IgD-negative memory B cell (primary cell): Measurements from ENCODE around the gene KLHL12. TPM values are rescaled to one million over a fixed set of nuclear protein-coding genes. Genes with fewer than 3 reads are reported as not detected.
A peak's percentile ranks its signal among the peaks of the same experiment; 100 is the strongest.
"Not testable (repeated sequence)": the region's sequence is repeated elsewhere in the genome, so short reads cannot be mapped to it uniquely, and the experiment has no call there.

Experiments
- H3K27ac Mint-ChIP-seq, 3 donors: one replicate each; pipeline ENCODE4 v1.8.0; 2020 to 2022; ENCODE audit warnings: mild to moderate bottlenecking in 3 of 3, mixed read lengths in 3 of 3, moderate library complexity in 1 of 3
- H3K27me3 Mint-ChIP-seq: one replicate; pipeline ENCODE4 v1.8.0; 2021; ENCODE audit warnings: mixed read lengths
- H3K36me3 Mint-ChIP-seq: one replicate; pipeline ENCODE4 v1.8.0; 2020; ENCODE audit warnings: mild to moderate bottlenecking, mixed read lengths
- H3K4me1 Mint-ChIP-seq, 3 donors: one replicate each; pipeline ENCODE4 v1.8.0; 2020 to 2022; ENCODE audit warnings: mixed read lengths in 3 of 3, mild to moderate bottlenecking in 1 of 3
- H3K4me3 Mint-ChIP-seq, 4 donors: one replicate each; pipeline ENCODE4 v1.8.0; 2020 to 2022; ENCODE audit warnings: mild to moderate bottlenecking in 4 of 4, mixed read lengths in 4 of 4, moderate library complexity in 3 of 4
- H3K9me3 Mint-ChIP-seq, 3 donors: one replicate each; pipeline ENCODE4 v1.8.0; 2020 to 2021; ENCODE audit warnings: mixed read lengths in 3 of 3, mild to moderate bottlenecking in 1 of 3
- polyA plus RNA-seq: library from polyadenylated mRNA; unstranded; fragments of 300-500 nt; fragmentation: Illumina TruSeq; gene quantifications from one replicate; pipeline ENCODE4 v1.2.3, GENCODE V29; 2021

KLHL12 gene
- polyA plus RNA-seq, 1 donor from 2014 or later, result 15.3 TPM

- peaks cover 4% of the 10 kb centered on the region for H3K27me3 Mint-ChIP-seq
- no peak overlapping the region for H3K27ac Mint-ChIP-seq
- no peak overlapping the region for H3K4me3 Mint-ChIP-seq
Measured at GRCh38 chr1:202934755-202935154, 7.7 kb upstream of the KLHL12 start.

GRCh38 chr1:202932476-202932875 lies 5.4 kb upstream of the KLHL12 start:
- Mint-ChIP-seq H3K27ac (no peak overlapping the region), H3K27me3 (peaks cover 4% of the 10 kb centered on the region), H3K36me3 (no peaks in the 10 kb centered on the region), H3K4me3 (no peak overlapping the region), H3K9me3 (peaks cover 2 to 3% (median 2%) of the 10 kb centered on the region in 3 donors), H3K4me1 (peaks cover 0 to 6% (median 0%) of the 10 kb centered on the region in 3 donors)

More at GRCh38 chr1:202934755-202935154, 7.7 kb upstream of the KLHL12 start:
- Mint-ChIP-seq H3K4me1 (peaks cover 0 to 6% (median 0%) of the 10 kb centered on the region in 3 donors), H3K36me3 (no peaks in the 10 kb centered on the region), H3K9me3 (peaks cover 2 to 3% (median 2%) of the 10 kb centered on the region in 3 donors)

DNA sequence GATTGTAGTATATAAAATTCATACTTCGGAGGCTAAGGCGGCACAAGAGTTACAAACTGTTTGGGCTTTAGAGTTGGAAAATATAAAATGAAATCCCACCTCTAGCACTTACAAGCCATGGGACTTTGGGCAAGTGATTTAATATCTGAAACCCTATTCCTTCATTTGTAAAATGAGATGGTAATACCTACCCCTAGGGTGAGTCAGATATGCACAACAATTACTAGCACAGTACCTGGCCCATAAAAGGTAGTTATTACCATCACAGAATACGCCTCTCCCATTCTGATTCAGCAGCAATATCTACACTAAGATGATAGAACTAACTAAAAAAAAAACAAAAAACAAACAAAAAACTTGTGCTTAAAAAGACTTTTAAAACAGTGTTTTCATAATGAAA lies 3.5 kb downstream of the KLHL12 start:
- Mint-ChIP-seq H3K9me3 (no peaks in the 10 kb centered on the region), H3K27ac (no peak overlapping the region), H3K27me3 (no peaks in the 10 kb centered on the region), H3K4me3 (peak overlapping the region in 1 of 4 donors; percentile 22), H3K36me3 (no peaks in the 10 kb centered on the region), H3K4me1 (peaks cover 13 to 19% (median 14%) of the 10 kb centered on the region in 3 donors)

GRCh38 chr1:202919615-202920014 lies 7.4 kb downstream of the KLHL12 start:
- H3K27ac Mint-ChIP-seq, result no peak overlapping the region
- no peaks in the 10 kb centered on the region for H3K9me3 Mint-ChIP-seq
- no peak overlapping the region for H3K4me3 Mint-ChIP-seq
- H3K27me3 Mint-ChIP-seq, result no peaks in the 10 kb centered on the region
- H3K36me3 Mint-ChIP-seq, result no peaks in the 10 kb centered on the region
- peaks cover 0 to 13% (median 7%) of the 10 kb centered on the region in 3 donors for H3K4me1 Mint-ChIP-seq

DNA sequence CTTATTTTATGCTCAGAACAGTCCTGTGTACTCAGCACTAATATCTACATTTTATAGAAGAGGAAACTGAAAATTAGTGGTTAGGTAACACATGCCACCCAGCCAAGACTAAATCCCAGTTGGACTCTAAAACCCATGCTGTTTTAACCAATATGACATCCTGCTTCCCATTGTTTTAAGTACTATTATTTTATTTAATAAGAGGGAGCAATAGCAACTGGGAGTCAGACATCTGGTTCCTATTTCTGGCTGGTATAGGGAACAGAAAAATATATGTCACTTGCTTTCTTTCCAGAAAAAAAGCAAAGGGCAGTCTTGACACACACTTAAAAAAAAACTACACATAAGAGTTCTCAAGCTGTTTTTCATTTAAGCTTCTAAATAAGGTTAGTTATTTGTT lies 11.9 kb downstream of the KLHL12 start:
- Mint-ChIP-seq H3K4me3 (no peak overlapping the region), H3K27me3 (no peaks in the 10 kb centered on the region), H3K36me3 (peaks cover 8% of the 10 kb centered on the region), H3K9me3 (no peaks in the 10 kb centered on the region), H3K27ac (no peak overlapping the region), H3K4me1 (peaks cover 0 to 7% (median 7%) of the 10 kb centered on the region in 3 donors)

DNA sequence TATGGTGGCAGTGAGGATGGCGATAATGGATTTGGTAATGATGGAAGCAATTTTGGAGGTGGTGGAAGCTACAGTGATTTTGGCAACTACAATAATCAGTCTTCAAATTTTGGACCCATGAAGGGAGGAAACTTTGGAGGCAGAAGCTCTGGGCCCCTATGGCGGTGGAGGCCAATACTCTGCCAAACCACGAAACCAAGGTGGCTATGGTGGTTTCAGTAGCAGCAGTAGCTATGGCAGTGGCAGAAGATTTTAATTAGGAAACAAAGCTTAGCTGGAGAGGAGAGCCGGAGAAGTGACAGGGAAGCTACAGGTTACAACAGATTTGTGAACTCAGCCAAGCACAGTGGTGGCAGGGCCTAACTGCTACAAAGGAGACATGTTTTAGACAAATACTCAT lies 14.6 kb downstream of the KLHL12 start:
- Mint-ChIP-seq H3K36me3 (peaks cover 12% of the 10 kb centered on the region), H3K27ac (peak overlapping the region in 1 of 3 donors; percentile 29), H3K4me3 (peak overlapping the region in 1 of 4 donors; percentile 65)
- not testable (repeated sequence) for H3K9me3 Mint-ChIP-seq, H3K4me1 Mint-ChIP-seq, H3K27me3 Mint-ChIP-seq

DNA sequence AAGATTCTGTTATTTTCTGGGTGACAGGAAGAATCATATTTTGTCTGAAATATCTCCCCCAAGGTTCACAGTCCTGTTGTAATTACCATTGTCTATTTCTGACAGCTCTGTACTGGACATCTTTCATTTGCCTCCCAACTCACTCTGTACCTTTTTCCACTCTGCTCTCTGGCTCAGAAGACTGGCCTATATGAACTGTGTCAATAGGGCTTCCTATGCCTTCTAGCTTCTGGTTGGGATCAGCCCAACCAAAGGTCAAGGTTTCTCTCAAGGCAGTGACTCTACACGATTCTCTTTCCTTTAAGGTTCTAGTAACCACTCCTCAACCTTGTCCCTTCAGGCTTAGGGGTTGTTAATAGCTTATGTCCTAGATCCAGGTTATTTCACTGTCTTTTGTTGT lies 17.5 kb downstream of the KLHL12 start:
- Mint-ChIP-seq H3K9me3 (no peaks in the 10 kb centered on the region), H3K4me3 (no peak overlapping the region), H3K27me3 (no peaks in the 10 kb centered on the region), H3K4me1 (peaks cover 0 to 1% (median 0%) of the 10 kb centered on the region in 3 donors), H3K36me3 (peaks cover 12% of the 10 kb centered on the region), H3K27ac (no peak overlapping the region)

- peaks cover 12% of the 10 kb centered on the region for H3K36me3 Mint-ChIP-seq
- H3K4me3 Mint-ChIP-seq, result no peak overlapping the region
- H3K27ac Mint-ChIP-seq, result no peak overlapping the region
- no peaks in the 10 kb centered on the region for H3K27me3 Mint-ChIP-seq
- H3K9me3 Mint-ChIP-seq, result no peaks in the 10 kb centered on the region
- peaks cover 0 to 1% (median 0%) of the 10 kb centered on the region in 3 donors for H3K4me1 Mint-ChIP-seq
Measured at GRCh38 chr1:202908998-202909397, 18.0 kb downstream of the KLHL12 start.

DNA sequence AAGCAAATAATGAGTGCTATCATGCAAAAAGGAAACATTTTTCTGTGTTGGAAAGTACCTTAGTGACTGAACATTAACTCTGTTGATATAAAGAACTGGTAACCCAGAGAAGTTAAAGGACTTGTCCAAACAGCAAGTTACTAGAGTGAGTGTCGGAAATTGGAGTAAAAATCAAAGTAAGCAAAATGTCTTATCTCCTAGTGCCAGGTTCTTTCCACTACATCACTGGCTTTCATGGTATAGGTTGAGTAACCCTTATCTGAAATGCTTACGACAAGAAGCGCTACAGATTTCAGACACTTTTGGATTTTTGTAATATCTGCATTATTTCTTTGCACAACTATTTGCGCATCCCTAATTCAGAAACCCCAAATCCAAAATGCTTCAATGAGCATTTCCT lies 21.7 kb downstream of the KLHL12 start:
- H3K36me3 Mint-ChIP-seq, result peaks cover 5% of the 10 kb centered on the region
- H3K4me1 Mint-ChIP-seq, result no peaks in the 10 kb centered on the region
- no peaks in the 10 kb centered on the region for H3K9me3 Mint-ChIP-seq
- H3K4me3 Mint-ChIP-seq, result no peak overlapping the region
- H3K27me3 Mint-ChIP-seq, result no peaks in the 10 kb centered on the region
- H3K27ac Mint-ChIP-seq, result no peak overlapping the region

- not testable (repeated sequence) for H3K36me3 Mint-ChIP-seq, H3K27me3 Mint-ChIP-seq, H3K4me3 Mint-ChIP-seq, H3K9me3 Mint-ChIP-seq, H3K4me1 Mint-ChIP-seq, H3K27ac Mint-ChIP-seq
Measured at GRCh38 chr1:202903808-202904207, 23.2 kb downstream of the KLHL12 start.

GRCh38 chr1:202901555-202901954 lies 25.5 kb downstream of the KLHL12 start:
- Mint-ChIP-seq H3K36me3 (peaks cover 3% of the 10 kb centered on the region), H3K9me3 (no peaks in the 10 kb centered on the region), H3K4me3 (no peak overlapping the region), H3K4me1 (peaks cover 0 to 2% (median 2%) of the 10 kb centered on the region in 3 donors), H3K27me3 (no peaks in the 10 kb centered on the region), H3K27ac (no peak overlapping the region)

GRCh38 chr1:202892501-202892900 lies 34.5 kb downstream of the KLHL12 start:
- H3K27ac Mint-ChIP-seq, result no peak overlapping the region
- H3K27me3 Mint-ChIP-seq, result no peaks in the 10 kb centered on the region
- no peaks in the 10 kb centered on the region for H3K9me3 Mint-ChIP-seq
- no peak overlapping the region for H3K4me3 Mint-ChIP-seq
- peaks cover 4% of the 10 kb centered on the region for H3K36me3 Mint-ChIP-seq
- peaks cover 11 to 13% (median 12%) of the 10 kb centered on the region in 3 donors for H3K4me1 Mint-ChIP-seq

DNA sequence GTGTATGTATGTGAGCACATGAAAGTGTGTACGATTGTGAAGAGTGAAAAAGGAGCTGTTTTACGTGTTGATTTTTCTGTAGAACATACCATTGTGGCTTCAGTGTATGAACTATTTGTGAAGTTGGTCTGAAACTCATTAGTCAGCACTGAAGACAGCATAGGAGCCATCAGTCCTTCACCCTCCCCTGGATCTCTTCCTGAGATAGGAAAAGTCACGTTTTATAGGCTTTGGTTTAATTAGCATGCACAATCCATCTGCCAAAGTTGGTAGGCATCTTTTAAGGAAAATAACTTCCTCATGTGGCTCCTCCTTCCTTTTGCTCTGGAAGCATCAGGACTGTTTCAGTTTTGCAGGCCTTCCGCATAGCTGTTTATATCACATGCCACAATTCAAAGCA lies 36.6 kb downstream of the KLHL12 start:
- peaks cover 1% of the 10 kb centered on the region for H3K36me3 Mint-ChIP-seq
- H3K27ac Mint-ChIP-seq, result peak overlapping the region in 1 of 3 donors; percentile 92
- no peaks in the 10 kb centered on the region for H3K27me3 Mint-ChIP-seq
- peaks cover 12 to 13% (median 12%) of the 10 kb centered on the region in 3 donors for H3K4me1 Mint-ChIP-seq
- H3K4me3 Mint-ChIP-seq, result peak overlapping the region in 1 of 4 donors; percentile 89
- no peaks in the 10 kb centered on the region for H3K9me3 Mint-ChIP-seq

DNA sequence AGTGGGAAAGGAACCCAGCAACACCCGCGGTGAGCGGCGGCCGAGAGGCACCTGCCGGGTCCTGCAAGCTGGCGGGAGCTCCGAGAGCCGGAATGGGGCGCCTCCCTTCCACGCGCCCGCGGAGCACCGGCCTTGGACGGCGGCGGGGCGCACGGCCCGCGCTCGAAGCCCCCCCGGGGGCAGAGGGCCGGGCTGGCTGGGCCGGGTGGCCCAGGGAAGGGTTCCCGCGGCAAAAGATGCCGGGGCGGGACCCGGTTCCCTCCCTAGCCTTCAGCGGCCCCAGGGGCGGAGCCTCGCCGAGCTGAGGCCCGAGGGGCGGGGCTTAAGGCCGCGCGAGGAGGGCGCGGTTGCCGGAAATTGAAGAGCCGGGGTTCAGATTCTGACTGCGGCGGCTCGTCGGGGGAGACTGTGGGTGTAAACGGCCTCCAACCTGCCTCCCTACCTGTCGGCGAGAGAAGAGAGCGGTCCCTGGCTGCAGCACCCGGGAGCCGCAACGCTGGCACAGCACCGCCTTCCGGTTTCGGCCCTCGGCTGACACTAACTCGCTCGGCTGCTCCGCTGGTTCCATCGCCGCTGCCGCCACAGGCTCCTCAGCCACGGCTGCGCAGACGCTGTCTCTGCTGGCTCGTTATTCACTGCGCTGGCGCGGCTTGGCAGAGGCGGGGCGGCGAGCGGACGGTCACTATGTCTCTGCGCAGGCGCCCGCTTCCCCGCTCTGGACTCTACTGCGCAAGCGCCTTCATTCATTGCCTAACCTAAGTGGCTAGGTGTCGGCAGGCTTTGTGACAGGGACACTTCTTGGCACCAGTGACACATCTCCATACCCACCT lies 38.3 kb downstream of the KLHL12 start, which contains the start of gene RABIF:
Gene RABIF (minus strand): TSS at position 619 of the 830 bp plus-strand sequence. CDS start 51 bp downstream, at position 568.
- Mint-ChIP-seq H3K9me3 (no peaks in the 10 kb centered on the region), H3K27me3 (no peaks in the 10 kb centered on the region), H3K27ac (peak within 1 kb of the TSS; percentile 92 to 98 (median 95)), H3K36me3 (peaks cover 1% of the 10 kb centered on the region), H3K4me1 (peaks cover 12 to 16% (median 12%) of the 10 kb centered on the region in 3 donors), H3K4me3 (peak within 1 kb of the TSS; percentile 89 to 98 (median 93))

DNA sequence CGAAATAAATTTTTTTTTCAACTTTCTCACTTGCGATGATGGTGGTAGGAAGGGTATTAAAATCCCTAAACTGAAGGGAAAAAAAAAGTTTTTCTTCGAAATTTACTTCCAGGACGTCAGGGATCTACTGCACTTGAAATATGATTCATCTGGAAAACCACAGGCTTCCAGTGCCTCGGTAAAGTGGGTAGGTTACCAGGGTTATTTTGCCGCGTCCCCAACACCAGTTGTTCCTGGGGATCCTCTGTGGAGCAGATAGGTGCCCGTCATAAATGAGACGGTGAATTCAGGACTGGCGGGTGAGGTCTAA lies 38.9 kb downstream of the KLHL12 start:
- no peaks in the 10 kb centered on the region for H3K27me3 Mint-ChIP-seq
- H3K4me1 Mint-ChIP-seq, result peaks cover 12 to 18% (median 14%) of the 10 kb centered on the region in 3 donors
- peak overlapping the region in 2 of 3 donors; percentile 79 to 94 for H3K27ac Mint-ChIP-seq
- no peaks in the 10 kb centered on the region for H3K9me3 Mint-ChIP-seq
- peak overlapping the region; percentile 86 to 96 (median 90) for H3K4me3 Mint-ChIP-seq
- H3K36me3 Mint-ChIP-seq, result peaks cover 1% of the 10 kb centered on the region

GRCh38 chr1:202880961-202881460 lies 46.0 kb downstream of the KLHL12 start:
- Mint-ChIP-seq H3K9me3 (no peaks in the 10 kb centered on the region), H3K4me1 (peaks cover 4 to 6% (median 6%) of the 10 kb centered on the region in 3 donors), H3K27ac (no peak overlapping the region), H3K27me3 (no peaks in the 10 kb centered on the region), H3K4me3 (no peak overlapping the region), H3K36me3 (peaks cover 8% of the 10 kb centered on the region)
